ENCODE data around the gene FIGNL1. TPM values are rescaled to one million over a fixed set of nuclear protein-coding genes. Genes with fewer than 3 reads are reported as not detected.

Gene FIGNL1
- total RNA-seq, 4 donors from 2014 or later, result 0.80 to 6.2 (median 3.6) TPM

- H3K9me3 ChIP-seq, result no peaks in the 10 kb centered on the region
- WGBS, 2 donors (ENCODE audit: low coverage in 1 of 2), result 12 to 37% methylated on average over 4 to 28 of the region's 30 CpGs
- TF ChIP-seq POLR2AphosphoS5 (IDR thresholded peaks at IDR 0.05), result peak in 1 of 3 donors; percentile 21
- no peak for TF ChIP-seq POLR2A (IDR thresholded peaks at IDR 0.05)
- peak; percentile 85 to 90 (median 88) for TF ChIP-seq CTCF (IDR thresholded peaks at IDR 0.05)
- H3K4me1 ChIP-seq, result peaks cover 0 to 6% (median 6%) of the 10 kb centered on the region in 4 donors
- intact Hi-C loops (cut with DNase I; ENCODE audit: low total_unique reads), result loop anchor here (2.0 to 5.0 kb wide), 3 partner anchors 211 to 694 kb away; no protein-coding TSS in a partner anchor
- peak; percentile 83 for DNase-seq
- no peaks in the 10 kb centered on the region for H3K27me3 ChIP-seq
- H3K4me3 ChIP-seq, result peak overlapping the region in 1 of 4 donors; percentile 22
- H3K27ac ChIP-seq, result no peak overlapping the region
- in situ Hi-C loops (cut with MboI; ENCODE audit: low pct_ligation_motif_present in 1 of 4, low pct_unique_long_range_greater_than_20kb in 1 of 4, low sequenced_read_pairs in 3 of 4), result loop anchor here (5.0 to 25.0 kb wide), 9 partner anchors 144 to 697 kb away; no protein-coding TSS in a partner anchor
- H3K36me3 ChIP-seq, result no peaks in the 10 kb centered on the region
These were observed 17.9 kb upstream of the FIGNL1 start for GRCh38 chr7:50467817-50468610.

- H3K4me3 ChIP-seq, result no peak overlapping the region
- in situ Hi-C loops (cut with MboI; ENCODE audit: low pct_ligation_motif_present in 1 of 4, low pct_unique_long_range_greater_than_20kb in 1 of 4, low sequenced_read_pairs in 3 of 4), result loop anchor here (5.0 to 25.0 kb wide), 9 partner anchors 145 to 698 kb away; no protein-coding TSS in a partner anchor
- 86 to 93% methylated on average over 10 to 11 of the region's 11 CpGs for WGBS, 2 donors (ENCODE audit: low coverage in 1 of 2)
- intact Hi-C loops (cut with DNase I; ENCODE audit: low total_unique reads), result loop anchor here (5.0 kb wide), 2 partner anchors 675 to 695 kb away; no protein-coding TSS in a partner anchor
- H3K36me3 ChIP-seq, result no peaks in the 10 kb centered on the region
- no peaks in the 10 kb centered on the region for H3K9me3 ChIP-seq
- no peak overlapping the region for H3K27ac ChIP-seq
- no peak for DNase-seq
- H3K27me3 ChIP-seq, result no peaks in the 10 kb centered on the region
- peaks cover 0 to 6% (median 6%) of the 10 kb centered on the region in 4 donors for H3K4me1 ChIP-seq
- TF ChIP-seq POLR2AphosphoS5 (IDR thresholded peaks at IDR 0.05), result no peak
- no peak for TF ChIP-seq CTCF (IDR thresholded peaks at IDR 0.05)
- TF ChIP-seq EP300 (IDR thresholded peaks at IDR 0.05; ENCODE audit: low read depth), result no peak
- TF ChIP-seq POLR2A (IDR thresholded peaks at IDR 0.05), result no peak
These were observed 16.9 kb upstream of the FIGNL1 start for GRCh38 chr7:50466815-50467585.

GRCh38 chr7:50463035-50463434 lies 12.9 kb upstream of the FIGNL1 start:
- Histone ChIP-seq H3K4me1 (peaks cover 0 to 4% (median 4%) of the 10 kb centered on the region in 4 donors), H3K4me3 (no peak overlapping the region), H3K27ac (no peak overlapping the region), H3K36me3 (no peaks in the 10 kb centered on the region), H3K27me3 (no peaks in the 10 kb centered on the region), H3K9me3 (no peaks in the 10 kb centered on the region)
- no peak for DNase-seq
- in situ Hi-C loops (cut with MboI; ENCODE audit: low pct_ligation_motif_present in 1 of 4, low pct_unique_long_range_greater_than_20kb in 1 of 4, low sequenced_read_pairs in 3 of 4), result loop anchor here (10.0 to 25.0 kb wide), 8 partner anchors 149 to 702 kb away; no protein-coding TSS in a partner anchor
- 95% methylated on average over 13 of the region's 13 CpGs; no CpG with 5 or more reads in 1 of the 2 donors for whole genome bisulfite sequencing, 2 donors (ENCODE audit: low coverage in 1 of 2)
- TF ChIP-seq EP300 (IDR thresholded peaks at IDR 0.05; ENCODE audit: low read depth) (no peak), POLR2AphosphoS5 (IDR thresholded peaks at IDR 0.05) (no peak), CTCF (IDR thresholded peaks at IDR 0.05) (no peak), POLR2A (IDR thresholded peaks at IDR 0.05) (no peak)
- intact Hi-C loops (cut with DNase I; ENCODE audit: low total_unique reads), result no loop called here

GRCh38 chr7:50462361-50462760 lies 12.2 kb upstream of the FIGNL1 start:
- intact Hi-C loops (cut with DNase I; ENCODE audit: low total_unique reads) (no loop called here), in situ Hi-C loops (cut with MboI; ENCODE audit: low pct_ligation_motif_present in 1 of 4, low pct_unique_long_range_greater_than_20kb in 1 of 4, low sequenced_read_pairs in 3 of 4) (loop anchor here (10.0 to 25.0 kb wide), 8 partner anchors 150 to 702 kb away; no protein-coding TSS in a partner anchor)
- Histone ChIP-seq H3K27ac (no peak overlapping the region), H3K4me3 (no peak overlapping the region), H3K27me3 (no peaks in the 10 kb centered on the region), H3K4me1 (no peaks in the 10 kb centered on the region), H3K36me3 (no peaks in the 10 kb centered on the region), H3K9me3 (no peaks in the 10 kb centered on the region)
- TF ChIP-seq EP300 (IDR thresholded peaks at IDR 0.05; ENCODE audit: low read depth) (no peak), POLR2A (IDR thresholded peaks at IDR 0.05) (no peak), CTCF (IDR thresholded peaks at IDR 0.05) (no peak), POLR2AphosphoS5 (IDR thresholded peaks at IDR 0.05) (no peak)
- WGBS, 2 donors (ENCODE audit: low coverage in 1 of 2), result 68 to 79% methylated on average over 4 of the region's 4 CpGs
- no peak for DNase-seq

Data from transverse colon (tissue), 4 donors.